ENCODE data around the gene OR52M1. TPM values are rescaled to one million over a fixed set of nuclear protein-coding genes. Genes with fewer than 3 reads are reported as not detected.

OR52M1 gene
- total and polyA plus RNA-seq, 2 of the 13 experiments (the other 11 are each of a cell fraction or from before 2014, with no cell fraction given): not detected

DNA sequence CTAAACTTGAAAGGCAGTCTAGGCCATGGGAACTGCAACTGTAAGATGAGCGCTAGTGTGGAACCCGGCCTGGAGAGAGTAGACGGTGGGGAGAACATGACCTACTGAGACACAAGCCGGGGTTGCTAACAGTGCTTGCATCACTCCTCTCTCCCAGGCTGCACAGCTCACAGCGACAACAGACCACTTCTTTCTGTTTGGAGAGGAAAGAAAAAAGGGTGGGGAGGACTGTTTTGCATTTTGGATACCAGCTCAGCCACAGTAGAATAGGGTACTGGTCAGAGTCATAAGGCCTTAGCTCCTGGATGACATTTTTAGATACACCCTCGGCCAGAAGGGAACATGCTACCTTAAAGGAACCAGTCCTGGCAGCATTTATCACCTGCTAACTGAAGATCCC is 22.2 kb upstream of the OR52M1 start:
- DNase-seq (ENCODE audit: low spot score) (no peak), FAIRE-seq (no peak), ATAC-seq (no peak)
- ChIA-PET CTCF (ENCODE audit: low intra/inter-chr PET ratio, low total read pairs) (no interaction called here), POLR2A (no interaction called here)
- in situ Hi-C loops (cut with HindIII; ENCODE audit: extremely low pct_ligation_motif_present, low pct_unique_long_range_greater_than_20kb): no loop called here
- WGBS (ENCODE audit: low lambda C conversion rate): 22% methylated on average over 6 of the region's 6 CpGs
- Histone ChIP-seq H2AFZ (ENCODE audit: low read length) (no peak overlapping the region), H3K27me3 (ENCODE audit: control insufficient read depth in 1 of 2, insufficient read depth in 2 of 2, low read length in 2 of 2) (peaks cover 0 to 5% of the 10 kb centered on the region in 2 experiments; a peak in 1 of 5 replicates), H3K4me2 (ENCODE audit: low read depth, low read length) (no peak overlapping the region), H3K4me1 (ENCODE audit: insufficient read depth, low read length) (no peaks in the 10 kb centered on the region), H3K4me3 (replicated peaks in 1 of 3; ENCODE audit: insufficient read depth in 1 of 3, low read depth in 2 of 3, low read length in 3 of 3) (no peak overlapping the region), H3K9me3 (ENCODE audit: low read length) (no peaks in the 10 kb centered on the region), H3K79me2 (ENCODE audit: insufficient read depth, low read length) (no peaks in the 10 kb centered on the region), H3K9ac (ENCODE audit: insufficient read depth, low read depth, low read length) (no peak overlapping the region), H4K20me1 (ENCODE audit: insufficient read depth, low read length) (no peaks in the 10 kb centered on the region), H3K36me3 (replicated peaks in 1 of 2; ENCODE audit: control insufficient read depth in 1 of 2, insufficient read depth in 2 of 2, low read length in 2 of 2) (no peaks in the 10 kb centered on the region), H3K27ac (ENCODE audit: extremely low read length, insufficient read depth, low read length) (no peak overlapping the region)
- TF ChIP-seq ZNF124 (CRISPR knock-in tag; IDR thresholded peaks at IDR 0.05) (no peak), ZNF598 (CRISPR knock-in tag; IDR thresholded peaks at IDR 0.05; ENCODE audit: borderline replicate concordance) (no peak), KAT8 (CRISPR knock-in tag; IDR thresholded peaks at IDR 0.05) (no peak), MTF1 (CRISPR knock-in tag; IDR thresholded peaks at IDR 0.05) (no peak), SRSF4 (IDR thresholded peaks at IDR 0.05; ENCODE audit: low read depth, low read length, poor library complexity, severe bottlenecking) (no peak), MYNN (CRISPR knock-in tag; IDR thresholded peaks at IDR 0.05; ENCODE audit: low read depth) (no peak), ZNF24 (IDR thresholded peaks at IDR 0.05) (no peak)
- TF ChIP-seq, protein P1, sequence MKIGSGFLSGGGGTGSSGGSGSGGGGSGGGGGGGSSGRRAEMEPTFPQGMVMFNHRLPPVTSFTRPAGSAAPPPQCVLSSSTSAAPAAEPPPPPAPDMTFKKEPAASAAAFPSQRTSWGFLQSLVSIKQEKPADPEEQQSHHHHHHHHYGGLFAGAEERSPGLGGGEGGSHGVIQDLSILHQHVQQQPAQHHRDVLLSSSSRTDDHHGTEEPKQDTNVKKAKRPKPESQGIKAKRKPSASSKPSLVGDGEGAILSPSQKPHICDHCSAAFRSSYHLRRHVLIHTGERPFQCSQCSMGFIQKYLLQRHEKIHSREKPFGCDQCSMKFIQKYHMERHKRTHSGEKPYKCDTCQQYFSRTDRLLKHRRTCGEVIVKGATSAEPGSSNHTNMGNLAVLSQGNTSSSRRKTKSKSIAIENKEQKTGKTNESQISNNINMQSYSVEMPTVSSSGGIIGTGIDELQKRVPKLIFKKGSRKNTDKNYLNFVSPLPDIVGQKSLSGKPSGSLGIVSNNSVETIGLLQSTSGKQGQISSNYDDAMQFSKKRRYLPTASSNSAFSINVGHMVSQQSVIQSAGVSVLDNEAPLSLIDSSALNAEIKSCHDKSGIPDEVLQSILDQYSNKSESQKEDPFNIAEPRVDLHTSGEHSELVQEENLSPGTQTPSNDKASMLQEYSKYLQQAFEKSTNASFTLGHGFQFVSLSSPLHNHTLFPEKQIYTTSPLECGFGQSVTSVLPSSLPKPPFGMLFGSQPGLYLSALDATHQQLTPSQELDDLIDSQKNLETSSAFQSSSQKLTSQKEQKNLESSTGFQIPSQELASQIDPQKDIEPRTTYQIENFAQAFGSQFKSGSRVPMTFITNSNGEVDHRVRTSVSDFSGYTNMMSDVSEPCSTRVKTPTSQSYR (CRISPR knock-in tag; IDR thresholded peaks at IDR 0.05; ENCODE audit: borderline replicate concordance): no peak
- TF ChIP-seq, protein P2, sequence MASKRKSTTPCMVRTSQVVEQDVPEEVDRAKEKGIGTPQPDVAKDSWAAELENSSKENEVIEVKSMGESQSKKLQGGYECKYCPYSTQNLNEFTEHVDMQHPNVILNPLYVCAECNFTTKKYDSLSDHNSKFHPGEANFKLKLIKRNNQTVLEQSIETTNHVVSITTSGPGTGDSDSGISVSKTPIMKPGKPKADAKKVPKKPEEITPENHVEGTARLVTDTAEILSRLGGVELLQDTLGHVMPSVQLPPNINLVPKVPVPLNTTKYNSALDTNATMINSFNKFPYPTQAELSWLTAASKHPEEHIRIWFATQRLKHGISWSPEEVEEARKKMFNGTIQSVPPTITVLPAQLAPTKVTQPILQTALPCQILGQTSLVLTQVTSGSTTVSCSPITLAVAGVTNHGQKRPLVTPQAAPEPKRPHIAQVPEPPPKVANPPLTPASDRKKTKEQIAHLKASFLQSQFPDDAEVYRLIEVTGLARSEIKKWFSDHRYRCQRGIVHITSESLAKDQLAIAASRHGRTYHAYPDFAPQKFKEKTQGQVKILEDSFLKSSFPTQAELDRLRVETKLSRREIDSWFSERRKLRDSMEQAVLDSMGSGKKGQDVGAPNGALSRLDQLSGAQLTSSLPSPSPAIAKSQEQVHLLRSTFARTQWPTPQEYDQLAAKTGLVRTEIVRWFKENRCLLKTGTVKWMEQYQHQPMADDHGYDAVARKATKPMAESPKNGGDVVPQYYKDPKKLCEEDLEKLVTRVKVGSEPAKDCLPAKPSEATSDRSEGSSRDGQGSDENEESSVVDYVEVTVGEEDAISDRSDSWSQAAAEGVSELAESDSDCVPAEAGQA (IDR thresholded peaks at IDR 0.05; ENCODE audit: low read depth): no peak
- TF ChIP-seq, protein P2 (CRISPR knock-in tag; IDR thresholded peaks at IDR 0.05; ENCODE audit: borderline replicate concordance): no peak
- no TSS peak for BruUV-seq (replicated peaks)
- intact Hi-C loops (cut with micrococcal nuclease; ENCODE audit: unreplicated experiment): no loop called here

Measured in HepG2 (cell line).